Kidney epithelial cell (primary cell): ENCODE data around the gene MEAK7. TPM values are rescaled to one million over a fixed set of nuclear protein-coding genes. Genes with fewer than 3 reads are reported as not detected.

ENCODE experiments used
- DNase-seq: peaks from one replicate; pipeline ENCODE4 v3.0.0-alpha.2; 2010; ENCODE audit warnings: low read depth
- H3K27me3 ChIP-seq: 2 replicates; pipeline ENCODE4 v1.6.0; 2011; ENCODE audit warnings: low read length; ENCODE audit not compliant: control insufficient read depth, insufficient read depth
- H3K36me3 ChIP-seq: 2 replicates; pipeline ENCODE4 v1.5.1; 2011; ENCODE audit warnings: low read length; ENCODE audit not compliant: control insufficient read depth, insufficient read depth
- H3K4me3 ChIP-seq: 2 replicates; pipeline ENCODE4 v1.5.1; 2011; ENCODE audit warnings: low read depth, mild to moderate bottlenecking, control low read depth, low read length
- total RNA-seq: library from RNA; depleted of rRNA; stranded (reverse); fragments of >200 nt; gene quantifications from 2 replicates; pipeline ENCODE4 v1.2.3, GENCODE V29; 2015
- TF ChIP-seq, protein P1 (sequence below): IDR thresholded peaks from 2 replicates; pipeline ENCODE4 v1.5.1; 2011; ENCODE audit warnings: mild to moderate bottlenecking, moderate library complexity, low read length, control low read depth, inconsistent platforms; ENCODE audit not compliant: insufficient read depth, poor library complexity, severe bottlenecking

MEAK7 gene
- total RNA-seq, 1 donor from 2014 or later, result 26.9 TPM

DNA sequence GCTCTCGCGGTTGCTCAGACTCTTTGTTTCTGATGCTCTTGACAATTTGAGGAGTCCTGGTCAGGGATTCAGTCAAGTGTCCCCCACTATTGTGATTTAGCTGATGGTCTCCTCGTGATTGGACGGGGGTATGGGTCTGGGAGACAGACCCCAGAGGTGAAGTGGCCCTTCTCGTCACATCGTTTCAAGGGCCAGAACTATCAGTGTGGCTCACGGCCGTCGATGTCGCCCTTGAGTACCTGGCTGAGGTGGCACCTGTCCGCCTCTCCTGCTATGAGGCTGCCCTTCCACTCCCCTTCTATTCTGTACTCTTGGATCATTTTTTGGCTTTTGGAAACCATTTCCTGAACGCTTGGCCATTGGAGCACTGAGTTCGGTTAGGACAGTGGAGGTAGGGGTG lies 7.4 kb upstream of the MEAK7 start:
- Histone ChIP-seq H3K27me3 (no peaks in the 10 kb centered on the region), H3K4me3 (no peak overlapping the region), H3K36me3 (no peaks in the 10 kb centered on the region)
- TF ChIP-seq, protein P1, sequence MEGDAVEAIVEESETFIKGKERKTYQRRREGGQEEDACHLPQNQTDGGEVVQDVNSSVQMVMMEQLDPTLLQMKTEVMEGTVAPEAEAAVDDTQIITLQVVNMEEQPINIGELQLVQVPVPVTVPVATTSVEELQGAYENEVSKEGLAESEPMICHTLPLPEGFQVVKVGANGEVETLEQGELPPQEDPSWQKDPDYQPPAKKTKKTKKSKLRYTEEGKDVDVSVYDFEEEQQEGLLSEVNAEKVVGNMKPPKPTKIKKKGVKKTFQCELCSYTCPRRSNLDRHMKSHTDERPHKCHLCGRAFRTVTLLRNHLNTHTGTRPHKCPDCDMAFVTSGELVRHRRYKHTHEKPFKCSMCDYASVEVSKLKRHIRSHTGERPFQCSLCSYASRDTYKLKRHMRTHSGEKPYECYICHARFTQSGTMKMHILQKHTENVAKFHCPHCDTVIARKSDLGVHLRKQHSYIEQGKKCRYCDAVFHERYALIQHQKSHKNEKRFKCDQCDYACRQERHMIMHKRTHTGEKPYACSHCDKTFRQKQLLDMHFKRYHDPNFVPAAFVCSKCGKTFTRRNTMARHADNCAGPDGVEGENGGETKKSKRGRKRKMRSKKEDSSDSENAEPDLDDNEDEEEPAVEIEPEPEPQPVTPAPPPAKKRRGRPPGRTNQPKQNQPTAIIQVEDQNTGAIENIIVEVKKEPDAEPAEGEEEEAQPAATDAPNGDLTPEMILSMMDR, result no peak
- no peak for DNase-seq

DNA sequence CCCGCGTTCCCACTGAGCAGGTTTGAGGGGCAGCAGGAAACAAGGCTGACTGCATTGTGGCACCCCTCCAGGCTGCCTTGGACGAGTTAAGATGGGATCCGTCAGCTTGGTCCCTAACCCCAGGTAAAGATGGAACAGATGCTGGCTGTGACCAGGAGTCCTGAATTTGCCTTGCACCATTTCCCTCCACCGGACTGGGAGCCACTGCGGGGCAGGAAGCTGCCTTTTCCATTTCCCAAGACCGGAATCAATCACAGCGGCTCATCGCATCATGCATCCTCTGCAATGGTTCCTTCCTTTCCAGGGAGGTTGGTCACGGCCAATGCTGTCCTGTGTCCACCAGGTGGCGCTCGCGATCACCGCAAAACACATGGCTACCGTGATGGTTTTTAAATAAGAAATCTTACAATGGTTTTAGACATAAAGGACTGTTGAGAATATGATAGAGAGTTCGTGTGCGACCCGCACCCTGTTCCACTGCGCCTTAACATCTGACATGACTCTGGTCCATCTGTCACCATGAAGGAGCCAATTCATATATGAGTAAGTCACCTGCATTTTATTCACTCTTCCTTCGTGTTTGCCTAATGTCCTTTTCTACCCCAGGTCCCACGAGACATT lies 6.8 kb upstream of the MEAK7 start:
- TF ChIP-seq, protein P1, result peak; percentile 85
- no peaks in the 10 kb centered on the region for H3K27me3 ChIP-seq
- no peak overlapping the region for H3K4me3 ChIP-seq
- H3K36me3 ChIP-seq, result no peaks in the 10 kb centered on the region
- DNase-seq, result no peak

DNA sequence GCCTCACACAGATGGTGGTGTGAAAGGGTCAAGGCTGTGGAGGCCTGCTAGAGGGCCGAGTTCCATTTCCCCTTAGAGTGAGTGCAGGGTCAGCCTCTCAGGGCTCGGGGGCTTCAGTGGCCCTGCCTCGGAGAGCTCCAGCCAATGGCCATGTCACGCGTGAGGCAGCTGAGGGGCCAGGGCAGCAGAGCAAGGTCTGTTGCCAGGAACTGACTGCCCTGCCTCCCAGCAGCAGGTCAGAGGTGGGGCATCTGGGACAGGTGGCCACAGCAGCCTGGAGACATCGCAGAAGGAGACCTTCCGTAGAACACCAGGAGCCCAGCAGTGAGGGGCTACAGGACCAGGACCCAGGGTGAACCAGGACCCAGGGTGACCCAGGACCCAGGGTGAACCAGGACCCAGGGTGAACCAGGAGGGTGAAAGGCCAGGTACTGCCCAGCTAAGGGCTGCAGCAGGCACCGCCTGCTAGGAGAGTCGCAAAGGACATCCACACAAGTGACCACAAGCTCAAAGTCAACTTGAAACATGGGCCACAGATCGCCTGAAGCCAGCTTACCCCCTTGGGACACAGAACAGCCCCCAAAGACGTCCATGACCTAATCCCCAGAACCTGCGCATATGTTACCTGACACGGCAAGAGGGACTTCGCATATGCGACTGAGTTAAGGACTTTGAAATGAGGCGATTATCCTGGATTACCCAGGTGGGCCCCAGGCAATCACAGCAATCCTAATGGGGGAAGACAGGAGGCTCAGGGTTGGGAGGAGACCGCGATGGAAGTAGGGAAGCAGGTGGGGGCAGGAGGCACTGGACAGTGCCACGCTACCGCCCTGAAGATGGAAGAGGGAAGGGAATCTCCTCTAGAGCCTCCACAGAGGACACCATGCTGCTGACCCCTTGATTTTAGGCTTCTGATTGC lies 4.8 kb upstream of the MEAK7 start:
- Histone ChIP-seq H3K36me3 (no peaks in the 10 kb centered on the region), H3K4me3 (no peak overlapping the region), H3K27me3 (no peaks in the 10 kb centered on the region)
- TF ChIP-seq, protein P1, result no peak
- DNase-seq, result no peak

DNA sequence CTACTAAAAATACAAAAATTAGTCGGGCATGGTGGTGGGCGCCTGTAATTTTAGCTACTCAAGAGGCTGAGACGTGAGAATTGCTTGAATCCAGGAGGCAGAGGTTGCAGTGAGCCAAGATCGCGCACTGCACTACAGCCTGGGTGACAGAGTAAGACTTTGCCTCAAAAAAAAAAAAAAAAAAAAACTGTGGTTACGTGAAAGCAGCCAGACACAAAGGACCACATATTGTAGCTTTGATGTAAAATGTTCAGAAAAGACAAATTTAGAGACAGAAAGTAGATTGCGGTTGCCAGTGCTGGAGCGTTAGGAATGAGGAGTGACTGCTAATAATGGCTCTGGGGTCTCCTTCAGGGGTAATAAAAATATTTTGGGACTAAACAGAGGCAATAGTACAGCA lies 4.0 kb upstream of the MEAK7 start:
- Histone ChIP-seq H3K4me3 (no peak overlapping the region), H3K36me3 (no peaks in the 10 kb centered on the region), H3K27me3 (no peaks in the 10 kb centered on the region)
- DNase-seq, result no peak
- TF ChIP-seq, protein P1, result no peak

DNA sequence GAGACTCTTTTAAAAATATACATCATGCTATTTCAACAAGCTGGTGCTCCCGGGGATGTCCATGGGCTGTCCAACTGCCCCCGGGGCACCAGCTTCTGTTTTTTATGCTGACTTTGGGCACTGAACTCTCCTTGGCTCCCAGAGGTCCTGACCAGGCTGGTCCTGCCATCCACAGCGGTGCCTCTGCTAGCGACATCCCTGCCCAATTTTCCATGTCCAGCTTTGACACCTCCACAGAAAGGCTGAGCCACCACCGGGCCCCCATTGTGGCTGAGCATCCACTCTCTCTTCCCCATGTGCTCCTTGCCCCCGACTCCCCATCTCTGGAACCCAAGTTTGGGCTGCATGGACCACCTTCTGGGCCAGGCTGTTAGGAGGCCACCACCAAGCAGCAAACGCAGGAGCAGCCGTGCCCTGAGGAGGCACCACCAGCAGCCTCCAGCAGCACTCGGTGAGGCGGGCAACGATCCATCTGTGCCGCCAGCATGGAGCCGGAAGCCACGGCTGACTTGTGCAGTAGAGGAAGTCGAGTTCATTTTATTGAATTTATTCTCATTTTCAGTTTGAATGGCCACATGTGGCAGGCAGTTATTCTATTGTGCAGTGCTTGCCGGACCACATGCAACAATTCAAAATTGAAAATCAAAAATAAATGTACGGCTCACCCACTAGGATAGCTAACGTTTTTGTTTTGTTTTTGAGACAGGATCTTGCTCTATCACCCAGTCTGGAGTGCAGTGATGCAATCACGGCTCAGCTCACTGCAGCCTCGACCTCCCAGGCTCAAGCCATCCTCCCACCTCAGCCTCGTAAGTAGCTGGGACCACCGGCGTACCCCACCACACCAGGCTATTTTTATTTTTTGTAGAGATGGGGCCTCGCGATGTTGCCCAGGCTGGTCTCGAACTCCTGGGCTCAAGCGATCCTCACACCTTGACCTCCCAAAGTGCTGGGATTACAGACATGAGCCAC lies 2.8 kb upstream of the MEAK7 start:
- Histone ChIP-seq H3K27me3 (no peaks in the 10 kb centered on the region), H3K4me3 (no peak overlapping the region), H3K36me3 (no peaks in the 10 kb centered on the region)
- TF ChIP-seq, protein P1, result no peak
- no peak for DNase-seq
